WERI-Rb-1 (cell line): ENCODE results near the gene TCEAL2.

Experiments used
- DNase-seq: peaks from one replicate; pipeline ENCODE4 v3.0.0-alpha.2; 2020
- H3K27ac ChIP-seq: fragments of 250-450 bp; sonication (Bioruptor Pico); 2 replicates; pipeline ENCODE4 v1.5.1; 2020; ENCODE audit warnings: mild to moderate bottlenecking, moderate library complexity
- H3K27me3 ChIP-seq: fragments of 250-450 bp; sonication (Bioruptor Pico); 2 replicates; pipeline ENCODE4 v1.5.1; 2021; ENCODE audit warnings: mild to moderate bottlenecking, low read depth, moderate library complexity; ENCODE audit not compliant: insufficient read depth, severe bottlenecking
- H3K36me3 ChIP-seq: fragments of 250-450 bp; sonication (Bioruptor Pico); 2 replicates; pipeline ENCODE4 v1.5.1; 2020; ENCODE audit warnings: mild to moderate bottlenecking, moderate library complexity
- H3K4me3 ChIP-seq: 2 replicates; pipeline ENCODE4 v1.5.1; 2011; ENCODE audit warnings: low read depth, mild to moderate bottlenecking, control low read depth, low read length
- H3K9me3 ChIP-seq: fragments of 250-450 bp; sonication (Bioruptor Pico); 2 replicates; pipeline ENCODE4 v1.5.1; 2021; ENCODE audit warnings: mild to moderate bottlenecking, moderate library complexity; ENCODE audit not compliant: severe bottlenecking
- TF ChIP-seq, protein P1 (sequence below): IDR thresholded peaks from 2 replicates; pipeline ENCODE4 v1.5.1; 2011; ENCODE audit warnings: low read depth, mild to moderate bottlenecking, control low read depth, inconsistent platforms, low read length

Gene TCEAL2

DNA sequence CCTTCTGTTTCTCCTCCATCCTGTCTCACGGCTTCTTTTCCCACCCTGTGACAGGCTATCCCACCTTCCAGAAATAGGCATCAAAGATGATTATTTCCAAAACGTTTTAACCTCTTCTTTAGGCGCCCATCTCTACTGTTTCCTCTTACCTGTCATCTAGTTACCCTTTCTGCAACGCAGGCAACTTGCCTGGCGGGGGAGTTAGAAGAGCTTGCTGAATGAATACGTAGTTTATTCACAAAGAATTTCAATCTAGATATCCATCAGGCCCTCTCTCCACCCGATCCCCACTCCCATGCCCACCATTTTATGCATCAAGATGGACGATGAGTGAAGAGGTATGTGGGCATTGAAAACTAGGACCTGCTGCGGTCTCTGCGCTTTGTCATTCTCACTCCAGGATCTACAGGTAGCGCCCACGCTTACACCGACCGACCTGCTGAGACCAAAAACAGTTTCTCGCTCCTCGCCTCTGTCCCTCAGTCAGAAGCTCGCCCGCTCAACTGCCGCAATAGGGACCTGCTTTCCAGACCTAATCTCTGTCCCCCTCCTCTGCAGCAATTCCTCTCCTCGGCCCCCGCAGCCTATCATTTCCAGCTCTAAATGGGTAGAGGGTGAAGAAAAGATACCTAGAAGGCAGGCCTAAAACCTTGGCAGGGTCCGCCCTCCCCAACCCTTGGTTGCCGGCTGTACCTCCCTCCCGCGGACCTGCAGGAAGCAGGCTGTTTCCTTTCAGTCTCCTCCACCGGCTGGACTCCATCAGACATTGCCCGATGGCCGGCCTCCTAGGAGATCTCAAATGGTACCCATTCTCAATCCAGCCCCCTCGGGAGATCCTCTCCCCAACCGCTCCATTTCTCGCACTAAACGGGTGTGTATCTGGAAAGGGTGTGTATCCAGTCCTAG lies 29.7 kb downstream of the TCEAL2 start:
- H3K36me3 ChIP-seq = no peaks in the 10 kb centered on the region
- no peak overlapping the region for H3K27ac ChIP-seq
- no peak for DNase-seq
- H3K4me3 ChIP-seq = no peak overlapping the region
- TF ChIP-seq, protein P1, sequence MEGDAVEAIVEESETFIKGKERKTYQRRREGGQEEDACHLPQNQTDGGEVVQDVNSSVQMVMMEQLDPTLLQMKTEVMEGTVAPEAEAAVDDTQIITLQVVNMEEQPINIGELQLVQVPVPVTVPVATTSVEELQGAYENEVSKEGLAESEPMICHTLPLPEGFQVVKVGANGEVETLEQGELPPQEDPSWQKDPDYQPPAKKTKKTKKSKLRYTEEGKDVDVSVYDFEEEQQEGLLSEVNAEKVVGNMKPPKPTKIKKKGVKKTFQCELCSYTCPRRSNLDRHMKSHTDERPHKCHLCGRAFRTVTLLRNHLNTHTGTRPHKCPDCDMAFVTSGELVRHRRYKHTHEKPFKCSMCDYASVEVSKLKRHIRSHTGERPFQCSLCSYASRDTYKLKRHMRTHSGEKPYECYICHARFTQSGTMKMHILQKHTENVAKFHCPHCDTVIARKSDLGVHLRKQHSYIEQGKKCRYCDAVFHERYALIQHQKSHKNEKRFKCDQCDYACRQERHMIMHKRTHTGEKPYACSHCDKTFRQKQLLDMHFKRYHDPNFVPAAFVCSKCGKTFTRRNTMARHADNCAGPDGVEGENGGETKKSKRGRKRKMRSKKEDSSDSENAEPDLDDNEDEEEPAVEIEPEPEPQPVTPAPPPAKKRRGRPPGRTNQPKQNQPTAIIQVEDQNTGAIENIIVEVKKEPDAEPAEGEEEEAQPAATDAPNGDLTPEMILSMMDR = no peak
- no peaks in the 10 kb centered on the region for H3K9me3 ChIP-seq
- peaks cover 57% of the 10 kb centered on the region for H3K27me3 ChIP-seq

DNA sequence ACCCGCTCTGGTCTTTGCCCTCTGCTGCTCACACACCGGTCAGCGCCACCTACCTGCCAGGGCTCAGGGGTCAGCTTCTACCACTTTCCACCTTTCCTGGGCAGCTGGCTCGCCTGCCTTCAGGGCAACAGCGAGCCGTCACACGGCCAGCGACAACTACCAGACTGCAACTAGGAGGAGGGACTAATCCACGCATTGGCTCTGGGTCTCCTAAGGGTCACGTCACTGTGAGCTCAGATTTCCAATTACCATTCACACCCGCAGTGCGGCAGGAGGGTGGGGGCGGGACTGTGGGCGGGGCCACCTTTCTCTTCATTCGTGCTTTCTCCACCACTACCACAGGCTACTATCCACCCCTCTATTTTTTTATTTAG lies 30.3 kb downstream of the TCEAL2 start, which contains the start of gene BEX5:
TSS of gene BEX5 (minus strand) at position 172 of the 374 bp plus-strand sequence. CDS start 1,712 bp downstream, outside the sequence.
- H3K9me3 ChIP-seq = no peaks in the 10 kb centered on the region
- TF ChIP-seq, protein P1 = no peak
- no peaks in the 10 kb centered on the region for H3K36me3 ChIP-seq
- no peak within 1 kb of the TSS for H3K4me3 ChIP-seq
- no peak for DNase-seq
- H3K27me3 ChIP-seq = peaks cover 61% of the 10 kb centered on the region
- no peak within 1 kb of the TSS for H3K27ac ChIP-seq
